ENCODE measurements around the gene POLR2F.

POLR2F gene

GRCh38 chr22:37982938-37983859 is 29.7 kb downstream of the POLR2F start:
- no peak for DNase-seq

- DNase-seq = no peak
These were observed 30.6 kb downstream of the POLR2F start, which contains the start of gene SOX10 for GRCh38 chr22:37983860-37984791. Gene SOX10, minus strand, starts transcription at chr22:37984555. Its CDS starts 771 bp downstream, at chr22:37983784.

GRCh38 chr22:37985050-37985585 is 31.6 kb downstream of the POLR2F start:
- no peak for DNase-seq

GRCh38 chr22:37985751-37986281 is 32.3 kb downstream of the POLR2F start:
- no peak for DNase-seq

- no peak for DNase-seq
These were observed 32.9 kb downstream of the POLR2F start for GRCh38 chr22:37986371-37986770.

- DNase-seq = no peak
These were observed 35.9 kb downstream of the POLR2F start for GRCh38 chr22:37989146-37990045.

- no peak for DNase-seq
These were observed 36.8 kb downstream of the POLR2F start for GRCh38 chr22:37990301-37990700.

GRCh38 chr22:37990862-37991261 is 37.4 kb downstream of the POLR2F start:
- no peak for DNase-seq

GRCh38 chr22:37991731-37992442 is 38.4 kb downstream of the POLR2F start:
- DNase-seq = no peak

GRCh38 chr22:37994049-37994448 is 40.5 kb downstream of the POLR2F start:
- no peak for DNase-seq

- DNase-seq = no peak
These were observed 41.5 kb downstream of the POLR2F start for GRCh38 chr22:37994982-37995381.

- no peak for DNase-seq
These were observed 42.0 kb downstream of the POLR2F start for GRCh38 chr22:37995460-37995859.

- no peak for DNase-seq
These were observed 42.6 kb downstream of the POLR2F start for GRCh38 chr22:37996079-37996478.

GRCh38 chr22:37996515-37997246 is 43.2 kb downstream of the POLR2F start:
- no peak for DNase-seq

GRCh38 chr22:37998543-37998942 is 45.0 kb downstream of the POLR2F start:
- no peak for DNase-seq

- DNase-seq = no peak
These were observed 45.7 kb downstream of the POLR2F start for GRCh38 chr22:37999236-37999635.

GRCh38 chr22:37999640-38000272 is 46.3 kb downstream of the POLR2F start:
- DNase-seq = no peak

GRCh38 chr22:38005943-38006342 is 52.4 kb downstream of the POLR2F start:
- DNase-seq = no peak

- no peak for DNase-seq
These were observed 53.4 kb downstream of the POLR2F start for GRCh38 chr22:38006906-38007305.

GRCh38 chr22:38007330-38007902 is 53.9 kb downstream of the POLR2F start:
- DNase-seq = no peak
